Bronchial epithelial cell (primary cell): ENCODE results near the gene SPECC1. TPM values are rescaled to one million over a fixed set of nuclear protein-coding genes. Genes with fewer than 3 reads are reported as not detected.

ENCODE experiments used
- DNase-seq: peaks from one replicate; pipeline ENCODE4 v3.0.0-alpha.2; 2010; ENCODE audit warnings: low read depth
- FAIRE-seq: peaks from 2 replicates; lab custom pipeline; 2011; peaks lifted over from hg19 to GRCh38; lab: Jason Lieb, UNC
- H3K27me3 ChIP-seq: 2 replicates; pipeline ENCODE4 v1.5.1; 2011; ENCODE audit warnings: low read length; ENCODE audit not compliant: control insufficient read depth, insufficient read depth
- H3K36me3 ChIP-seq: 2 replicates; pipeline ENCODE4 v1.5.1; 2011; ENCODE audit warnings: low read length; ENCODE audit not compliant: control insufficient read depth, insufficient read depth
- H3K4me3 ChIP-seq: 2 replicates; pipeline ENCODE4 v1.5.1; 2011; ENCODE audit warnings: mild to moderate bottlenecking, low read depth, low read length, control low read depth
- total RNA-seq: library from RNA; depleted of rRNA; stranded (reverse); fragments of >200 nt; gene quantifications from 2 replicates; pipeline ENCODE4 v1.2.1, GENCODE V29; 2014
- TF ChIP-seq, protein P1 (sequence below): IDR thresholded peaks from 2 replicates; pipeline ENCODE4 v1.5.1; 2011; ENCODE audit warnings: mild to moderate bottlenecking, moderate library complexity, low read length, control low read depth, inconsistent platforms; ENCODE audit not compliant: insufficient read depth, severe bottlenecking

The SPECC1 gene
- total RNA-seq, 1 donor from 2014 or later: 57.1 TPM

- Histone ChIP-seq H3K4me3 (no peak overlapping the region), H3K27me3 (no peaks in the 10 kb centered on the region), H3K36me3 (no peaks in the 10 kb centered on the region)
- FAIRE-seq (no peak), DNase-seq (no peak)
- TF ChIP-seq, protein P1, sequence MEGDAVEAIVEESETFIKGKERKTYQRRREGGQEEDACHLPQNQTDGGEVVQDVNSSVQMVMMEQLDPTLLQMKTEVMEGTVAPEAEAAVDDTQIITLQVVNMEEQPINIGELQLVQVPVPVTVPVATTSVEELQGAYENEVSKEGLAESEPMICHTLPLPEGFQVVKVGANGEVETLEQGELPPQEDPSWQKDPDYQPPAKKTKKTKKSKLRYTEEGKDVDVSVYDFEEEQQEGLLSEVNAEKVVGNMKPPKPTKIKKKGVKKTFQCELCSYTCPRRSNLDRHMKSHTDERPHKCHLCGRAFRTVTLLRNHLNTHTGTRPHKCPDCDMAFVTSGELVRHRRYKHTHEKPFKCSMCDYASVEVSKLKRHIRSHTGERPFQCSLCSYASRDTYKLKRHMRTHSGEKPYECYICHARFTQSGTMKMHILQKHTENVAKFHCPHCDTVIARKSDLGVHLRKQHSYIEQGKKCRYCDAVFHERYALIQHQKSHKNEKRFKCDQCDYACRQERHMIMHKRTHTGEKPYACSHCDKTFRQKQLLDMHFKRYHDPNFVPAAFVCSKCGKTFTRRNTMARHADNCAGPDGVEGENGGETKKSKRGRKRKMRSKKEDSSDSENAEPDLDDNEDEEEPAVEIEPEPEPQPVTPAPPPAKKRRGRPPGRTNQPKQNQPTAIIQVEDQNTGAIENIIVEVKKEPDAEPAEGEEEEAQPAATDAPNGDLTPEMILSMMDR: no peak
These were observed 17.8 kb upstream of the SPECC1 start for GRCh38 chr17:19991252-19991885.

GRCh38 chr17:19992803-19993713 is 16.1 kb upstream of the SPECC1 start:
- DNase-seq: peak; percentile 76
- TF ChIP-seq, protein P1: peak; percentile 75
- Histone ChIP-seq H3K4me3 (peak overlapping the region; percentile 10), H3K36me3 (no peaks in the 10 kb centered on the region), H3K27me3 (no peaks in the 10 kb centered on the region)
- FAIRE-seq: no peak

DNA sequence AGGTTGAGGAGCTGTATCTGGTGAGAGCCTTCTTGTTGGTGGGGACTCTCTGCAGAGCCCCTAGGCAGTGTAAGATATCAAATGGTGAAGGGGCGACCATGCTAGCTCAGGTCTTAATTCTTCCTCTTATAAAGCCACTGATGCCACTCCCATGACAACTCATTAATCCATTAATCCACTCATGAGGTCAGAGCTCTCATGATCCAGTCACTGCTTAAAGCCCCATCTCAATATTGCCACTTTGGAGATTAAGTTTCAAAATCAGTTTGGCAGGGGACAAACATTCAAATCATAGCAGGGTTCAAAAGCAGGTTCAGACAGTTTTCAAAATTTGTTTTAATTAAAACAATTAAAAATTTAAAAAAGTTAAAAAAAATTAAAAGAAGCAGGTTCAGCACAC is 13.1 kb upstream of the SPECC1 start:
- Histone ChIP-seq H3K36me3 (no peaks in the 10 kb centered on the region), H3K27me3 (no peaks in the 10 kb centered on the region), H3K4me3 (no peak overlapping the region)
- FAIRE-seq: no peak
- no peak for DNase-seq
- TF ChIP-seq, protein P1: no peak

- peak; percentile 13 for FAIRE-seq
- peak; percentile 8 for DNase-seq
- Histone ChIP-seq H3K27me3 (no peaks in the 10 kb centered on the region), H3K4me3 (no peak overlapping the region), H3K36me3 (no peaks in the 10 kb centered on the region)
- TF ChIP-seq, protein P1: no peak
These were observed 12.7 kb upstream of the SPECC1 start for GRCh38 chr17:19996502-19996901.

GRCh38 chr17:20008242-20009051 is 712 bp upstream of the SPECC1 start:
- DNase-seq (peak; percentile 22), FAIRE-seq (no peak)
- Histone ChIP-seq H3K27me3 (peaks cover 7% of the 10 kb centered on the region), H3K36me3 (no peaks in the 10 kb centered on the region), H3K4me3 (peak overlapping the region; percentile 58)
- TF ChIP-seq, protein P1: no peak
